Osteoblast (primary cell): ENCODE measurements around the gene TPST2. TPM values are rescaled to one million over a fixed set of nuclear protein-coding genes. Genes with fewer than 3 reads are reported as not detected.

Experiments
- DNase-seq: peaks from one replicate; pipeline ENCODE4 v3.0.0; 2011; ENCODE audit warnings: low spot score, mixed read lengths; ENCODE audit not compliant: insufficient read length; ENCODE audit errors: missing footprints
- H2AFZ ChIP-seq: 2 replicates; pipeline ENCODE4 v1.6.0; 2011; ENCODE audit warnings: mild to moderate bottlenecking, low read length
- H3K27ac ChIP-seq: 2 replicates; pipeline ENCODE4 v1.5.1; 2011; ENCODE audit warnings: mild to moderate bottlenecking, low read depth, low read length, moderate library complexity
- H3K27me3 ChIP-seq: 2 replicates; pipeline ENCODE4 v1.6.0; 2012; ENCODE audit warnings: mild to moderate bottlenecking, control low read depth, inconsistent platforms, low read length, moderate library complexity; ENCODE audit not compliant: insufficient read depth
- H3K36me3 ChIP-seq: 2 replicates; pipeline ENCODE4 v1.5.1; 2011; ENCODE audit warnings: mild to moderate bottlenecking, low read length, control low read depth, moderate library complexity; ENCODE audit not compliant: insufficient read depth
- H3K4me1 ChIP-seq: 2 replicates; pipeline ENCODE4 v1.5.1; 2011; ENCODE audit warnings: mild to moderate bottlenecking, low read length, control low read depth, moderate library complexity; ENCODE audit not compliant: insufficient read depth
- H3K4me2 ChIP-seq: 2 replicates; pipeline ENCODE4 v1.6.0; 2011; ENCODE audit warnings: mild to moderate bottlenecking, low read length; ENCODE audit not compliant: insufficient read depth
- H3K4me3 ChIP-seq: fragments of 200-600 bp; sonication (generic); 3 replicates; pipeline ENCODE4 v1.5.1; 2012; ENCODE audit warnings: mild to moderate bottlenecking, low read length, inconsistent platforms; ENCODE audit not compliant: insufficient read depth
- H3K79me2 ChIP-seq: 2 replicates; pipeline ENCODE4 v1.6.0; 2012; ENCODE audit warnings: mild to moderate bottlenecking, low read length, control low read depth, inconsistent platforms; ENCODE audit not compliant: insufficient read depth
- H3K9me3 ChIP-seq: 2 replicates; pipeline ENCODE4 v1.5.1; 2011; ENCODE audit warnings: low read depth, low read length, control low read depth
- H4K20me1 ChIP-seq: 2 replicates; pipeline ENCODE4 v1.6.0; 2012; ENCODE audit warnings: mild to moderate bottlenecking, low read length, control low read depth; ENCODE audit not compliant: insufficient read depth
- CTCF ChIP-seq: IDR thresholded peaks from 2 replicates; pipeline ENCODE4 v1.5.1; 2011; ENCODE audit warnings: mild to moderate bottlenecking, low read depth, low read length, moderate library complexity; ENCODE audit errors: extremely low read depth
- total RNA-seq: library from RNA; depleted of rRNA; stranded (reverse); fragments of >200 nt; gene quantifications from 2 replicates; pipeline ENCODE4 v1.2.3, GENCODE V29; 2012

Gene TPST2
- total RNA-seq, 1 donor = 98.4 TPM

GRCh38 chr22:26566994-26567393 lies 22.9 kb downstream of the TPST2 start:
- H3K9me3 ChIP-seq = no peaks in the 10 kb centered on the region
- H3K4me1 ChIP-seq = no peaks in the 10 kb centered on the region
- H3K4me3 ChIP-seq = no peak overlapping the region
- H3K4me2 ChIP-seq = no peak overlapping the region
- H3K27me3 ChIP-seq = no peaks in the 10 kb centered on the region
- TF ChIP-seq CTCF = no peak
- no peak overlapping the region for H2AFZ ChIP-seq
- peaks cover 27% of the 10 kb centered on the region for H3K36me3 ChIP-seq
- H3K27ac ChIP-seq = no peak overlapping the region
- peaks cover 81% of the 10 kb centered on the region for H4K20me1 ChIP-seq
- no peak for DNase-seq
- peaks cover 92% of the 10 kb centered on the region for H3K79me2 ChIP-seq

GRCh38 chr22:26565889-26566288 lies 24.0 kb downstream of the TPST2 start:
- H3K9me3 ChIP-seq = no peaks in the 10 kb centered on the region
- no peaks in the 10 kb centered on the region for H3K4me1 ChIP-seq
- no peaks in the 10 kb centered on the region for H3K27me3 ChIP-seq
- peaks cover 25% of the 10 kb centered on the region for H3K36me3 ChIP-seq
- no peak for TF ChIP-seq CTCF
- H3K79me2 ChIP-seq = peaks cover 89% of the 10 kb centered on the region
- H2AFZ ChIP-seq = no peak overlapping the region
- no peak overlapping the region for H3K4me2 ChIP-seq
- H3K27ac ChIP-seq = no peak overlapping the region
- no peak overlapping the region for H3K4me3 ChIP-seq
- H4K20me1 ChIP-seq = peaks cover 76% of the 10 kb centered on the region
- no peak for DNase-seq

DNA sequence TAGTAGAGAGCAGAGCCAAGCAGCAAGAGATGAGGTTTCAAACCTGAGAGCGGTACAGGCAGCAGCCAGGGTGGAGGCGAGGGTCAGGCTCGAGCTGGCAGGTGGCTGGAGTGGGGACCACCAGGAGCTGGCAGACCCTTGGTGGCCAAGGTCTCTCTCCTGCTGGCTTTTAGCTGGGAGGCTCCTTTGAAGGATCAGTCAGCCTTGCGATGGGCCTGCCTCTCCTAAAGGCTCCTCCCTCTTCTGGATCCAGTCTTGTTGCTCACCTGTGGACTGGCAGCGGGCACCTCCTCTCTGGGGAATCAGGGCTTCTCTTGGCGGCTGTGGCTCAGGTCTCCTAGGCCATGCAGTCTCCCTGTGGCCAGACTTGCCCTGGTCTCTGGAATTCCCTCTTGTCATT lies 24.8 kb downstream of the TPST2 start:
- no peak overlapping the region for H3K27ac ChIP-seq
- no peak overlapping the region for H3K4me2 ChIP-seq
- no peak overlapping the region for H3K4me3 ChIP-seq
- no peaks in the 10 kb centered on the region for H3K9me3 ChIP-seq
- no peaks in the 10 kb centered on the region for H3K27me3 ChIP-seq
- no peak overlapping the region for H2AFZ ChIP-seq
- peaks cover 87% of the 10 kb centered on the region for H3K79me2 ChIP-seq
- no peak for TF ChIP-seq CTCF
- peaks cover 69% of the 10 kb centered on the region for H4K20me1 ChIP-seq
- peaks cover 22% of the 10 kb centered on the region for H3K36me3 ChIP-seq
- no peak for DNase-seq
- H3K4me1 ChIP-seq = no peaks in the 10 kb centered on the region

GRCh38 chr22:26564672-26565071 lies 25.3 kb downstream of the TPST2 start:
- H3K36me3 ChIP-seq = peaks cover 22% of the 10 kb centered on the region
- H3K27ac ChIP-seq = no peak overlapping the region
- no peak overlapping the region for H2AFZ ChIP-seq
- H3K4me3 ChIP-seq = no peak overlapping the region
- no peaks in the 10 kb centered on the region for H3K9me3 ChIP-seq
- TF ChIP-seq CTCF = no peak
- no peak for DNase-seq
- H3K4me1 ChIP-seq = no peaks in the 10 kb centered on the region
- H3K4me2 ChIP-seq = no peak overlapping the region
- H3K27me3 ChIP-seq = no peaks in the 10 kb centered on the region
- H3K79me2 ChIP-seq = peaks cover 89% of the 10 kb centered on the region
- peaks cover 66% of the 10 kb centered on the region for H4K20me1 ChIP-seq
